Dedifferentiated amniotic fluid mesenchymal stem cell (primary cell): Measurements from ENCODE around the gene EIF5.

Experiments
- DNase-seq: peaks from one replicate; pipeline ENCODE4 v3.0.0-alpha.2; 2016; ENCODE audit errors: extremely low spot score

Gene EIF5

DNA sequence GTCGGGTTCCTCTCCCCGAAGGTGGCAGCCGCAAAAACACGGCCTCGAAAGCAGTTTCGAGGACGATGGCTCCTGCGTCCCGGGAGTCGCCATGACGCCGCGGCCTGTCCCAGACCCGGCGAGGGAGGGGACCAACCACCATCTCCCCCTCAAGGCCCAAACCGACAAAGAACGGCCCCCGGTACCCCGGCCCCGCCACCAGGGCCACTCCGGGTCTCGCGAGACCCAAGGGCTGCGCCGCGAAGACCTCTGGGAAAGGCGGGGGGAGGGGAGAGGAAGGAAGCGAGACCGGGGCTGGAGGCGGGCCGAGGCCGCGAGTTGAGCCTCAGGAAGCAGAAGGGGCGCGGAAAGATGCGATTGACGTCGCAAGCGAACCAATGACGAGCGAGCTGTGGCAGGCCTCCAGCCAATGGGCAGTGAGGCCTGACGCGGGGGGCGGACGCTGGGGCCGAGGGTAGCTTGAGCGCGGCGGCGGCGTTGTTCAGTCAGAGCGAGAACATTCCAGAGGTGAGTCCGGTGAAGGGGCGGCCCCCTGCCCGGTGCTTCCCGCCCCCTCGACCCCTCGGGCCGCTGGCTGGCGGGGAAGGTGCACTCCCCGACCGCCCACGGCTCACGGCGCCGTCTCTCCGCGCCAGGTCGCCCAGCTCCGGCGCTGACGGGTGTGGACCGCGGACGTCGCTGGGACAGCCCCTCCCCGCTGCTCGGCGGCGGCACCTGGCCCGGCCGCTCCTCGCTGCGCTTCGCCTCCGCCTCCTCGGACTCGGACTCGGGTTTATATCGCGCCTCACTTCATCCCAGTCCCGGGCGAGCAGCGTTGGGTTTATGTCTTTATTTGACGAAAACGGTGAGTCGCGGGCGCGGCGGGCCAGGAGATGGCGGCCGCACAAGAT, at the start of gene EIF5:
Gene EIF5, plus strand, starts transcription at position 484 of the 890 bp plus-strand sequence. CDS start 1,624 bp downstream, outside the sequence.
- peak; percentile 98 for DNase-seq

DNA sequence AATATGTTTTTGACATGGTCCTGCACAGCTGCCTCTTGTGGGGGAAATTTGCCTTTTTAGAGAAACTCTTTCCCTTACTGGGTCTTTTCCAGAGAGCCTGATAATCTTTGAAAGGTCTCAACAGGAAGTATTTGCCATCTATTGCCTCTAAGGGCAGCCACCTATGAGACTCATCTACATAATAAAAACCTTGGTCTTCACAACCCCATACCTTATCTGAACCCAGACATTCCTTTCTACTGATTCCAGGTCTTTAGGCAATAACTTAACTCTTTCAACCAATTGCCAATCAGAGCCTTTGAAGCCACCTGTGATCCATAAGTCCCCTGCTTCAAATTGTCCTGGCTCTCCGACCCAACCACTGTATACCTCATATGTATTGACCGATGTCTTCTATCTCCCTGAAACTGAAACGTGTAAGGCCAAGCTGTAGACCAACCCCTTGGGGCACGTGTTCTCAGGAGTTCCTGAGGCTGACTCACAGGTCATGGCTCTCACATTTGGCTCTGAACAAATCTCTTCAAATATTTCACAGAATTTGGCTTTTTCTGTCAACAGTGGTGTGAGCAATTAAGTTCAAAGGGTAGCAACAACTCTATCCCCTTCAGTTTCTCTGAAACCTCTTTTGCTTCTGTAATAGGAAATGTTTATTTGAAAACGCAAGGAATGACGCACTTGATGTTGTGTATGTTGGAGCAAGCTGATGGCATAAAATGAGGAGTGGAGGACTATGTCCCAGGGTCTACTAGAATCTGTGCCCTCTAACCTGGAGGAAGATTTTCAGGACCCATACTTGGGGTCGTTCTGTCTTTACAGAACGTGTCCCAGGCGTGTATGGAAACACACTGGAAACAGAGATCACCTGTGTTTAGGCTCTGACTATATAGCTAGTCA, 49.2 kb upstream of the EIF5 start:
- no peak for DNase-seq

DNA sequence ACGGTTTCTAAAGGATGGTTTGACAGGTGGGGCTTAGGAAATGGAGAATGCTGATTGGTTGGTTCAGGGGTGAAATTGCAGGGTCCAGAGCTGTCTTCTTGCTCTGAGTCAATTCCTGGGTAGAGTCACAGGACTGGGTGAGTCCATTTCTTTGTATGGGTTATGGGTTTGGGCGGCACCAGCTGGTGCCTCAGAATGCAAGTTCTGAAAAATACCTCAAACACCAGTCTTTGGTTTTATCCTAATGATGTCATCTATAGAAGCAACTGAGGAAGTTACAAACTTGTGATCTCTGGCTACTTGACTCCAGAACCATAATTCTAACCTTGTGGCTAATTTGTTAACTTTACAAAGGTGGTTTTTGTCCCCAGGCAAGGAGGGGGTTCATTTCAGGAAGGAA, 47.6 kb upstream of the EIF5 start:
- no peak for DNase-seq

DNA sequence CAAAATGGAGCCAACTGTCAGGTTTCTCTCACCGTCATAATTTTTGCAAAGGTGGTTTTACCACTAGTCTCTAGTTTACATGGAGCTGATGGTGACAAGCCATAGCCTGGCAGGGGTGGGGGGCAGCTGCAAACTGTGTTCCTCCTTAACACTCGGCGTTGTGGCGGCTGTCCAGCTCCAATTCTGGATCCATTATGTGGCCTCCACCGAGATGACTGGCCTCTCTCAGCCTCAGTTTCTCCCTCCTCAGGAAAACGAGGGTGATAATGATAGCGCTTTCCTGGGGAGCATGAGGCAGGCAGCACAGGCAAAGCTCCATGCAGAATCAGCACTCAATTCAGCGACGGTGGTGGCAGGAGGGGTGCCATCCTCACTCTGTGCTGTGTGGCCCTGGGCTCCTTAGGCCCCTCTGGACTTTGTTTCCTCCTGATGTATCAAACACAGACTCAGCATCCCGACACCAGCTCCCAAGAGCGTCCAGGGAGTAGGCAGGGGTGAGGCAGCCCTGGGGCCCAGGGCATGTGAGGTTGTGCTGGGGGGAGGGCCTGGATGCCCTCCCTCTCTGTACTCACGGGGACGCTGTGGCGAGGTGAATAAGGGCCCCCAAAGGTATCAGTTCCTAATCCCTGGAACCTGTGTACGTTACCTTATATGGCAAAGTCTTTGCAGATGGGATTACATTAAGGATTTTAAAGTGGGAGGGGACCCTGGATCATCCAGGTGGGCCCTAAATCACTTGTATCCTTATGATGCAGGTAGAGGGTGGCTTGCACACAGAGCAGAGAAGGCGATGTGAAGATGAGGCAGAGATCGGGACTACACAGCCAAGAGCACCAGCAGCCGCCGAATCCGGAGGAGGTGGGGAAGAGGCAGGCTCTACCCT, 46.8 kb upstream of the EIF5 start:
- DNase-seq = no peak

DNA sequence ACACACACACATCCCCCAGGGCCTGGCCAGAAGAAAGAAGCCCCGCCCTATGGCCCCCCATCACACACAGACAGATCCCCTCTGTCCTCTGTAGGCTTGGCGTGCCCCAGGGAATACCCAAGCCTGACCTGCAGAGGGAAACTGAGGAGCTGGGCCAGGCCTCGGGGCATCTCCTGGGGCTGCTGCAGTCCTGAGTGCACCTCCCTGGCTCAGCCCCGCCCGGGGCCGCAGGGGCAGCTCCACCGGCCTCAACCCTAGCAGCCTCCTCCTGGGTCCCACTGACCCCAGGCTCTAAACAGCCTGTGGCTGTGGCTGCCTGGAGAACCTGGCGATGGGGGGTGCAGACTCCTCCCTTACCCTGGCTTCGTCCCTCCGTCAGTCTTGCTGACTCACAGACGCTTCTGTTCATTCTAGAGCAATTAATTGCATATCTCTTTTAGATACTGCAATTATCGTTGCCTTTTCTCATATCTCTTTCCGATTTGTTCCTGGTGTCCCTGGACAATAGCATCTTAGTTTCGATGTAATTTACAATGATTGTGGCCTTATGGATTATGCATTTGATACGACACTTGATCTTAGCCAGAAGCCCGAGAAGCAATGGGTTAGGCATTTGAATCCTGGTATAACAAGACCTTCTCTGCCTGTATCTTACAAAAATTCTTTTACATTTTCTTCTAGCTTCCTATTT, 45.8 kb upstream of the EIF5 start:
- DNase-seq = no peak

DNA sequence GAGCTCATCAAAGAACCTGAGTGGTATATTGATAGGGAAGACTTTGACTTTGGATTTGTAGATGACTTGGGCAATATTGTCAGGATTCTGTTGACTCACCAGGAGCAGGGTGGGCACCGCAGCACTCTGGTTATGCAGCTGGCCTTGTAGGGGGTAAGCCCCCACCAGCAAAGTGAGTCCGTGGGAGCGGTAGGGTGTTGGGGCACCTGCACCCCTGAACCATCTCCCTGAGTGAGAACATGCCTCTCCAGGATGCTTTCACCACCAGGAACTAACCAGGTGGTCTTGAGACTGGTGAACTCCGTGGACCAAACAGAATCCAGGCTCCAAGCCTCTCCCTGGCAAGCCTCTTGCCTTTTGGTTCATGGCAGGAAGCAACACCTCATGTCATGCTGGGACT, 44.0 kb upstream of the EIF5 start:
- DNase-seq = no peak

DNA sequence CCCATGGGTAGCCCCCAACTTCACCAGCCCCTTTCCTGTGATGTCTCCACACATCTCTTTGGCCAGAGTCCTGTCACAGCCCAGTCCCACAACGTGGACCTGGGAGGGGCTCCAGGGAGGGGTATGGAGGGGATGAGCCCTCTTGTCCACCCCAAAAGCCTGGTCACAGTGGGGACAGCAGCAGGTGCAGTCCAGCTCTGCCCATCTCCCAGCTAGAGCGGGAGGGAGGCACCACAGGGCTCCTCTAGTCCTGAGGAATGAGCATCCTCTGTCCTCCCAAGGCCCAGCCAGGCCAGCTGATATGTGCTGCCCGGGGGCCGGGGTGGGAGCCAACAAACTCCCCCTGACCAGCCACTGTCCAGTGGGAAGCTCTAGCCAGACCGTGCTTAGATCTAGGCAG, 43.5 kb upstream of the EIF5 start:
- no peak for DNase-seq

DNA sequence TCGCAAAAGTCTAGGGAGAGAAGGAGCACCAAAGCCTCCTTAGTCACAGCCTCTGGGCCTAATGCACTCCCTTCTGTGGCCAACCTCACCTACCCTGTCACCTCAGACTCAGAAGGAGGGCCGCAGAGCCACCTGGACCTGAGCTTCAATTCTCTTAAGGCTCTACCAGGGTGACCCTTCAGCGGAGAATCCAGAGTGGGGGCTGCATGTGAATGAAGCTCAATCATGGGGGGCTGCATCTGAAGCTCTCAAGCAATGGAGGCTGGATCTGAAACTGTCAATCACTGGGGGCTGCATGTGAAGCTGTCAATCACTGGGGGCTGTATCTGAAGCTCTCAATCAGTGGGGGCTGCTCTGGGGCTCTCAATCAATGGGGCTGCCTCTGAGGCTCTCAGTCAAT, 43.1 kb upstream of the EIF5 start:
- no peak for DNase-seq

DNA sequence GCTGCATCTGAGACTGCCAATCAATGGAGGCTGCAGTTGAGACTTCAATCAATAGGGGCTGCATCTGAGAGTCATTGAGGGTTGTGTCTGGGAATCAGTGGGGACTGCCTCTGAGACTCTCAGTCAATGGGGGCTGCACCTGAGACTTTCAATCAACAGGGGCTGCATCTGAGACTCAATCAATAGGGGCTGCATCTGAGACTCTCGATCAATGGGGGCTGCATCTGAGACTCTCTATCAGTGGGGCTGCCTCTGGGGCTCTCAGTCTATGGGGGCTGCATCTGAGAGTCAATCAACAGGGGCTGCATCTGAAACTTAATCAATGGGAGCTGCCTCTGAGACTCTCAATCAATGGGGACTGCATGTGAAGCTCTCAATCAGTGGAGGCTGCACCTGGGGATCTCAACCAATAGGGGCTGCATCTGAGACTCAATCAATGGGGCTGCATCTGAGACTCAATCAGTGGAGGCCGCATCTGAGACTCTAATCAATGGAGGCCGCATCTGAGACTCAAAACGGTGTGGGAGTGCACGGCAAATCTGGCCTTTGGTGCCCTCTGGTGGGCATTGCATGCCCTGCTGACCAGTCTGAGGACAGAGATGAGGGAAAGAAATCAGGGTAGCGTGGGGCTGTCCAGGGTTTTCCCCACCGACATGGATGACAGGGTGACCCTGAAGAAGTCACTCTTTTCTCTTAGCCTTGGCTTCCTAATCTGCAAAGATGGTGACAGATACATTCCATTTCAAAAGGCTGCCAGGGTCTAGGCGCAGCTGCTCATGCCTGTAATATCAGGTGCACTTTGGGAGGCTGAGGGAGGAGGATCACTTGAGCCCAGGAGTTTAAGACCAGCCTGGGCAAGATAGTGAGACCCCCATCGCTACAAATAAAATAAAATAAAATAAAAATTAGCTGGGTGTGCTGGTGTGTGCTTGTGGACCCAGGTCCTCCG, 41.3 kb upstream of the EIF5 start:
- peak; percentile 61 for DNase-seq

DNA sequence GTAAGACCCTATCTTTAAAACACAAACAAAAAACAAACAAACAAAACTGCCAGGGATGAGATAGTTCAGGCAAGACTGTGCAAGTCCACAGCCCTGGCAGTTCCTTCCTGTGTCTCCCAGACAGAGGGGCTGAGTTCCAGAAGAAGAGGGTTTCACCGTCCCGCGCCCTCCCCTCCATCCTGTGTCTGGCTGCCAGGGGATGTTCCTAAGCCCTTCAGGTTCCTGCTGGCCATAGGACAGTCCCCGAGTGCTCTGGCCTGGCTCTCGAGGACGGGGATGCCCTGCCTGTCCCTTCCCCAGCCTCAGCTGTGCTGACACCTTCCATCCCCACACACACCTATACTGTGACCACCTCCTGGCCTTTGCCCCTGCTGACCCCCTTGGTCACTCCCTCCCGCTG, 40.6 kb upstream of the EIF5 start:
- no peak for DNase-seq

DNA sequence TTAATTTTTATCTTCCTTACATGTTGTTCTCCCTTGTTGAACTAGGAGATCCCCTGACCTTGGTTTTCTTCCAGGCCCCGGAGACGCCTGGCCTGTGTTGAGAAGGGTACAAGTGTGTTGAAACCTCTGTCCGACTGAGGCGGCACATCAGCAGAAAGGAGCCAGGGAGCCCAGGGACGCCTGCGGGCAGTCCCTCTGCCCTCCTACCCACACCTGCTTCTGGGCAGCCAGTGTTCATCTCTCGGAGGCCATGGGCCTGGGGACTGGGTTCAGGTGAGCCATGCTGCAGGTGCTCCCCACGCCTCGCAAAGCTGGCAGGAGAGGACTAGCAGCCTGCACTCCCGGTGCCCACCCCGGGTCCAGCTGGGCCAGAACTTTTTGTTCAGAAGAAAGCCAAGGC, 39.9 kb upstream of the EIF5 start:
- DNase-seq = no peak

DNA sequence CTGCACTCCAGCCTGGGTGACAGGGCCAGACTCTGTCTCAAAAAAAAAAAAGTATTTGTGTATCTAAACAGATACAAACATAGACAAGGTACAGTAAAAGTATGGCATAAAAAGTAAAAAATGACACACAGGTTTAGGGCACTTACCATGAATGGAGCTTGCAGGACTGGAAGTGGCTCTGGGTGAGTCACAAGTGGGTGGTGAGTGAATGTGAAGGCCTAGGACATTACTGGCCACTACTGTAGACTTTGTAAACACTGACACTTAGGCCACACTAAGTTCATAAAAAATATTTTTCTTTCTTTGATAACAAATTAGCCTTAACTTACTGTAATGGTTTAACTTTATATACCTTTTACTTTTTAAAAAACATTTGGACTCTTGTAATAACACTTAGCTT, 38.0 kb upstream of the EIF5 start:
- DNase-seq = peak; percentile 42

DNA sequence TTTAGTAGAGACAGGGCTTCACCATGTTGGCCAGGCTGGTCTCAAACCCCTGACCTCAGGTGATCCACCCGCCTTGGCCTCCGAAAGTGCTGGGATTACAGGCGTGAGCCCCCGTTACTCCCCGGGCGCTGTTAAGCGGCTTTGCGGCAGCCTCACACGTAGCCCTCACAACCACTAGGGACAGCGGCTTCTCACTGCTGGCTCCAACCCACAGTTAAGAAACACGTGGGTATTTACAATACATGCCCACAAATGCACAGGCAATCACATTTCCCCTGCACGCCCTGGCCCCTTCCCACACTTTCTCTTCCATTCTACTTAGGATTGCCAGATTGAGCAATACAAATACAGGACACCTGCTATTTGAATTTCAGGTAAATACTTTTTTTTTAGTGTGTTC, 37.0 kb upstream of the EIF5 start:
- no peak for DNase-seq

DNA sequence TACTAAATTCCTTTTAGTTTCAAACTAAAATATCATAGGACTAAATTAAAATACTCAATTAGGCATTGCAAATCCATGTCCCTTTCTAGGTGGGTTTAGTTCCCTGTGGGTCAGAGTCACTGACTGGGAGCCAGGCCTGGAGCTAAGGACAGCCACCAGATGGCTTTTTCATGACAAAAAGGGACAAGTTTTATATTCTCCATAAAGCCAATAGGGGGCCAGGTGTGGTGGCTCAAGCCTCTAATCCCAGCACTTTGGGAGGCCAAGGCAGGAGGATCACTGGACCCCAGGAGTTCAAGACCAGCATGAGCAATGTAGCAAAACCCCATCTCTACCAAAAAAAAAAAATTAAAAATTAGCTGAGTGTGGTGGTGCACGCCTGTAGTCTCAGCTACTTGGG, 35.4 kb upstream of the EIF5 start:
- DNase-seq = no peak

DNA sequence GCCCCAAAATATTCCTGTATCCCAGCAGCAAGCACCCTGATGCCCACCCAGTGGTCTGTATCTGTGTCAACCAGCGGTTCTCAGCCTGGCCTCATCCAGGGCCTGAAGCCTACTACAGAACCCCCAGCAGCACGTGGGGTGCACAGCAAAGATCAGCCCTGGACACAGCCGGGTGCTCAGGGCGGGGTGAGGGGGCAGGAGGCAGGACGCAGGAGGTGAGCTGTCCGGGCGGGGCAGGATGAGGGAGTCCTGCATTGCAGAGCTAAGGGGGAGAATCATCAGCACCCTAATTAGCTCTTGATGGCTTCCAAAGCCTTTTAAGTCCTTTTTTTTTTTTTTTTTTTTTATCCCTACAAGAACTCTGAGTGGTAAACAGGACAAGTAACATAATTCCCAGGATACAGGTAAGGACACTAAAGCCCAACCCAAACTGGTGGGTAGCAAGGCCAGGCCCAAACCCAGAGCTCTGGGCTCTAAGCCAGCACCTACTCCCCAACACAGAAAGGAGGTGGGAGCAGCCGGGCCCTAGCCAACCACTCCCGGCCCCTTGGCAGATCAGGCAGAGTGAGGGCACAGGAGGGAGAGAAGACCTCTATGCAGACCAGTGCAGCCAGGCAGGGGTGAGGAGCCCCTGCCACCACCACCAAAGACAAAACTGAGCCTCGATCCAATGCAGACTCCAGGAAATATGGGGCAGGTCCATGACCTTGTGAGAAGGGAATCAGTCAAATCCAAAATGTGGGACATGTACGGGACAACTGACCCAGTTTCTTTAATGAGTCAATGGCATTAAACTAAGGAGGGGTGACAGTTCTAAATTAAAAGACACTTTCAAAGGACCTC, 32.3 kb upstream of the EIF5 start:
- no peak for DNase-seq

DNA sequence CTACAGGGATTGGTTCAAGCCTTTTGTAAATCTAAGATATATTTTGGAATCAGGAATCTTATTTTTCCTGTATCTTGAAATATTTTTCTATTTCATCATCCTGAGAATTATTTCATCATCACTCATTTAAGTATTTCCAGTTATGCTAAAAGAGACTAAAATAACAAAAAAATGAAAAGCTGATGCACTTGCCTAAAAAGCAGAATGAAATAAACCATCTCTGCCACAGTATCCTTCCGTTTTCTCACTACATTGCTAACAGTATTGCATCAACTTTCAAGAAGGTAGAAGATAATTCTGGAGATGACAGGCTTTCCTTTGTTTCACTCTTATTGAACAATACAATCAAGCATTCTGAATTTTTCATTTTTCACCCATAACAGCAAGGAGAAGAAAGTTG, 31.1 kb upstream of the EIF5 start:
- DNase-seq = peak; percentile 50

DNA sequence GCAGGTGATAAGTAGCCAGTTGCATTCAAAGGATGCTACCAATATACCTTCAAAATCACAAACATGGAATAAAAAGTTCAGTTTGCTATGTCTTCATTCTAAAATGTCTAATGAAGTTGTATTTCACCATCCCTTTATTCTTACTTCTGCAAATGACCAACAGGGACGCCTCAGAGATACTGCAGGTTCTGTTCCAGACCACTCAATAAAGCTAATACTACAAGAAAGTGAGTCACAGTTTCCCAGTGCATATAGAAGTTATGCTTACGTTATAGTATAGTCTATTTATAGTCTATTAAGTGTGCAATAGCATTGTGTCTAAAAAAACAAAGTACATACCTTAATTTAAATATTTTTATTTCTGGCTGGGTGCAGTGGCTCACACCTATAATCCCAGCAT, 29.3 kb upstream of the EIF5 start:
- DNase-seq = no peak

DNA sequence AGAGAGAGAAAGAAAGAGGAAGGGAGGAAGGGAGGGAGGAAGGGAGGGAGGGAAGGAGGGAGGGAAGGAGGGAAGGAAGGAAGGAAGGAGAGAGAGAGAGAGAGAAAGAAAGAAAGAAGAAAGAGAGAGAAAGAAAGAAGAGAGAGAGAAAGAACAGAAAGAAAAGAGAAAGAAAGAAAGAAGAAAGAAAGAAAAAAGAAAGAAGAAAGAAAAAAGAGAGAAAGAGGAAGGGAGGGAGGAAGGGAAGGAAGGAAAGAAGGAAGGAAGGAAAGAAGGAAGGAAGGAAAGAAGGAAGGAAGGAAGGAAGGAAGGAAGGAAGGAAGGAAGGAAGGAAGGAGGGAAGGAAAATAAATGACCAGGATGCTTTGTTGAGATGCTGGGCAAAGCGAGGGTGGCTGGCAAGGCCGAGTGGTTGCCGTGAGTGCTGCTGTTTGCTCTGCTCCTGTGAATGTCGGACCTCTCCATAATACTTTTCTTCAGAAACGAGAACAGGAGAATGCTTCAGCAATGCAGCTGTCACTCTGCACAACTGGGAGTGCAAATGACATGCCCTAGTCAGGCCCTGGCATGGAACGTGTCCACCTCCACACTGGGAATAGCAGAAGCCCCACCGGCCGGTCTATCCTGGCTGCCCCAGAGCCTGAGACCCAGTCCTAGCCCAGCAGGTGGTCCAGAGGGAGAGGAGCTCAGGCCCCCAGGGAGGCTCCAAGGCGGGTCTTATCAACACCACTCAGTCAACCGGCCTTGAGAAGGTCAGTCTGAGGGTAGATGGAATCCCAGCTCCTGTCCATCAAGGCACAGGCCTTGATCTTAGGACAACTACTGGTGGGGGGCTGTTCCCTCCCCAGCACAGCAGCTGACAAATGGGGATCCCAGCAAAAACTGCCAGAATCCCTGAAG, 25.1 kb upstream of the EIF5 start:
- no peak for DNase-seq
